GM12892 (cell line): ENCODE measurements around the gene ANKRD18B.
"Not testable (repeated sequence)": the region's sequence is repeated elsewhere in the genome, so short reads cannot be mapped to it uniquely, and the experiment has no call there.

Experiments used
- POLR2A ChIP-seq: IDR thresholded peaks from 2 replicates; pipeline ENCODE4 v1.6.1; 2011; ENCODE audit warnings: low read depth, low read length, control low read depth
- POLR2AphosphoS5 ChIP-seq: IDR thresholded peaks from 2 replicates; pipeline ENCODE4 v1.6.1; 2011; ENCODE audit warnings: low read depth, low read length, control low read depth
- TAF1 ChIP-seq: IDR thresholded peaks from 2 replicates; pipeline ENCODE4 v1.6.1; 2011; ENCODE audit warnings: low read depth, mild to moderate bottlenecking, control low read depth, low read length, borderline replicate concordance

DNA sequence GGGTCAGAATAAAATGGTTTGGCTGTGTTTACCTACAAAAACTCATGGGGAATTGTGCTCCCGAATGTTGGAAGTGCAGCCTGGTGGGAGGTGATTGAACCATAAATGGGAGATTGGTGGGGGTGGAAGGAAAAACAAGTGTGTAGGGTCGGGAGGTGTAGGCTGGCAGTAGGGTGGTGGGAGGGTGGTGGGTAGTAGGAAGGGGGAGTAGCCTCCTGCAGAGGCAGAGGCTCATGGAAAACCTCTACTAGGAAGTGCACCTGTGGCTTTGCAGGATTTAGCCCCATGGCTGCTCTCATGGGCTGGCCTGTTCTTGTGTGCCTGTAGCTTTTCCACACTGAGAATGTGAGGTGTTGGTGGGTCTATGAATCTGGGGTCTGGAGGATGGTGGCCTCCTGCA lies 63.7 kb downstream of the ANKRD18B start:
- TF ChIP-seq POLR2A, POLR2AphosphoS5, TAF1: not testable (repeated sequence)
